ENCODE data around the gene IZUMO1R.

DNA sequence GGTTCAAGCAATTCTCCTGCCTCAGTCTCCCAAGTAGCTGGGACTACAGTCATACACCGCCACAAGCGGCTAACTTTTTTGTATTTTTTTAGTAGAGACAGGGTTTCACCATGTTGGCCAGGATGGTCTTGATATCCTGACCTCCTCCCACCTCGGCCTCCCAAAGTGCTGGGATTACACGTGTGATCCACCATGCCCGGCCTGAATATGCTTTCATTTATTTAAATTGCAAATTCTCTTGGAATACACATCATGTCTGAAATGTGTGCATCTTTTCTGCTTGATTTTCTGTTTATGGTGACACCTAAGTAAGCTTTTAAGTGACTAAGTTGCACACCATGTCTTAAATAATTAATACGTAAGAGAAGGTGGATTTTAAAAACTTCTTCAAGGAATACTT lies 31.7 kb downstream of the IZUMO1R start:
- no peak for TF ChIP-seq EZH2 (IDR thresholded peaks at IDR 0.05; ENCODE audit: borderline replicate concordance, insufficient read depth, low read depth, low read length, poor library complexity, severe bottlenecking)
- TF ChIP-seq, protein P1, sequence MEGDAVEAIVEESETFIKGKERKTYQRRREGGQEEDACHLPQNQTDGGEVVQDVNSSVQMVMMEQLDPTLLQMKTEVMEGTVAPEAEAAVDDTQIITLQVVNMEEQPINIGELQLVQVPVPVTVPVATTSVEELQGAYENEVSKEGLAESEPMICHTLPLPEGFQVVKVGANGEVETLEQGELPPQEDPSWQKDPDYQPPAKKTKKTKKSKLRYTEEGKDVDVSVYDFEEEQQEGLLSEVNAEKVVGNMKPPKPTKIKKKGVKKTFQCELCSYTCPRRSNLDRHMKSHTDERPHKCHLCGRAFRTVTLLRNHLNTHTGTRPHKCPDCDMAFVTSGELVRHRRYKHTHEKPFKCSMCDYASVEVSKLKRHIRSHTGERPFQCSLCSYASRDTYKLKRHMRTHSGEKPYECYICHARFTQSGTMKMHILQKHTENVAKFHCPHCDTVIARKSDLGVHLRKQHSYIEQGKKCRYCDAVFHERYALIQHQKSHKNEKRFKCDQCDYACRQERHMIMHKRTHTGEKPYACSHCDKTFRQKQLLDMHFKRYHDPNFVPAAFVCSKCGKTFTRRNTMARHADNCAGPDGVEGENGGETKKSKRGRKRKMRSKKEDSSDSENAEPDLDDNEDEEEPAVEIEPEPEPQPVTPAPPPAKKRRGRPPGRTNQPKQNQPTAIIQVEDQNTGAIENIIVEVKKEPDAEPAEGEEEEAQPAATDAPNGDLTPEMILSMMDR (IDR thresholded peaks at IDR 0.05), result no peak

All from B cell (primary cell).